NCI-H2171 treated with DMSO at 0.1 percent for 48 hours (cell line): ENCODE results near the gene KAZN.
A peak's percentile ranks its signal among the peaks of the same experiment; 100 is the strongest.
"Not testable (repeated sequence)": the region's sequence is repeated elsewhere in the genome, so short reads cannot be mapped to it uniquely, and the experiment has no call there.

Source experiments
- DNase-seq: peaks from one replicate; lab custom pipeline; 2025; lab: John Stamatoyannopoulos, UW

Gene KAZN

GRCh38 chr1:15117671-15118325 lies 519.3 kb downstream of the KAZN start:
- no peak for DNase-seq

GRCh38 chr1:15118579-15118978 lies 520.1 kb downstream of the KAZN start:
- no peak for DNase-seq

GRCh38 chr1:15120251-15120945 lies 521.9 kb downstream of the KAZN start:
- DNase-seq = no peak

- no peak for DNase-seq
These were observed 523.8 kb downstream of the KAZN start for GRCh38 chr1:15122331-15122730.

- DNase-seq = no peak
These were observed 524.8 kb downstream of the KAZN start for GRCh38 chr1:15123270-15123669.

GRCh38 chr1:15123925-15124324 lies 525.4 kb downstream of the KAZN start:
- no peak for DNase-seq

- no peak for DNase-seq
These were observed 526.0 kb downstream of the KAZN start for GRCh38 chr1:15124362-15125100.

GRCh38 chr1:15125101-15125745 lies 526.7 kb downstream of the KAZN start:
- DNase-seq = no peak

- no peak for DNase-seq
These were observed 529.6 kb downstream of the KAZN start for GRCh38 chr1:15128077-15128476.

- peak; percentile 62 for DNase-seq
These were observed 530.2 kb downstream of the KAZN start for GRCh38 chr1:15128520-15129313.

- no peak for DNase-seq
These were observed 531.5 kb downstream of the KAZN start for GRCh38 chr1:15129944-15130343.

GRCh38 chr1:15130607-15131006 lies 532.1 kb downstream of the KAZN start:
- DNase-seq = no peak

- DNase-seq = no peak
These were observed 534.5 kb downstream of the KAZN start for GRCh38 chr1:15132965-15133364.

GRCh38 chr1:15134285-15134684 lies 535.8 kb downstream of the KAZN start:
- DNase-seq = no peak

GRCh38 chr1:15135604-15136003 lies 537.1 kb downstream of the KAZN start:
- not testable (repeated sequence) for DNase-seq

GRCh38 chr1:15137809-15138208 lies 539.3 kb downstream of the KAZN start:
- no peak for DNase-seq

GRCh38 chr1:15139654-15140350 lies 541.3 kb downstream of the KAZN start:
- DNase-seq = peak; percentile 94

GRCh38 chr1:15141935-15142539 lies 543.6 kb downstream of the KAZN start:
- peak; percentile 42 for DNase-seq

GRCh38 chr1:15145327-15145726 lies 546.8 kb downstream of the KAZN start:
- no peak for DNase-seq

- peak; percentile 14 for DNase-seq
These were observed 547.7 kb downstream of the KAZN start for GRCh38 chr1:15146142-15146680.
